Upper lobe of left lung (tissue), 4 donors: ENCODE measurements around the gene ARF6.

Source experiments
- CTCF ChIP-seq, 6 experiments: fragments of 450-650 bp in 4 of 6; fragments of 200-600 bp in 2 of 6; sonication (generic) in 2 of 6; IDR thresholded peaks; one replicate each; pipeline ENCODE4 v1.5.1; 2016 to 2019; ENCODE audit warnings: antibody characterized with exemption in 6 of 6
- POLR2A ChIP-seq, 4 donors: fragments of 450-650 bp; IDR thresholded peaks; one replicate each; pipeline ENCODE4 v1.5.1; 2016 to 2017; ENCODE audit warnings: antibody characterized with exemption in 4 of 4, mild to moderate bottlenecking in 2 of 4
- POLR2AphosphoS5 ChIP-seq, 2 donors: sonication (generic); formaldehyde crosslinking; IDR thresholded peaks; one replicate each; pipeline ENCODE4 v1.5.1; 2017; ENCODE audit warnings: antibody characterized with exemption in 2 of 2

- TF ChIP-seq CTCF (IDR thresholded peaks at IDR 0.05): peak; percentile 61 to 91 (median 82)
- no peak for TF ChIP-seq POLR2AphosphoS5 (IDR thresholded peaks at IDR 0.05)
- no peak for TF ChIP-seq POLR2A (IDR thresholded peaks at IDR 0.05)
Observed at GRCh38 chr14:49853572-49854375, 39.1 kb upstream of the ARF6 start.
